GM18861 (cell line): ENCODE measurements around the gene LRRC55.

Experiments used
- ATAC-seq: cut with Tn5 transposase; IDR thresholded peaks from one replicate; pipeline ENCODE4 v1.9.1; 2021; ENCODE audit not compliant: unreplicated experiment

The LRRC55 gene

GRCh38 chr11:57233702-57234101 is 51.9 kb downstream of the LRRC55 start:
- ATAC-seq, result no peak

GRCh38 chr11:57235761-57236703 is 54.3 kb downstream of the LRRC55 start:
- no peak for ATAC-seq

GRCh38 chr11:57237204-57237681 is 55.5 kb downstream of the LRRC55 start, which contains the start of gene APLNR:
TSS of gene APLNR (minus strand) at chr11:57237250. CDS start at chr11:57237004, 246 bp downstream.
- no peak for ATAC-seq

- no peak for ATAC-seq
Observed at GRCh38 chr11:57239348-57239747, 57.6 kb downstream of the LRRC55 start.

GRCh38 chr11:57240007-57240406 is 58.3 kb downstream of the LRRC55 start:
- no peak for ATAC-seq

- no peak for ATAC-seq
Observed at GRCh38 chr11:57240757-57241156, 59.0 kb downstream of the LRRC55 start.
